ENCODE results near the gene PPCS. TPM values are rescaled to one million over a fixed set of nuclear protein-coding genes. Genes with fewer than 3 reads are reported as not detected.
"Not testable (repeated sequence)": the region's sequence is repeated elsewhere in the genome, so short reads cannot be mapped to it uniquely, and the experiment has no call there.

PPCS gene
- total RNA-seq, 3 donors from 2014 or later = 67.8 to 89.3 (median 77.0) TPM

DNA sequence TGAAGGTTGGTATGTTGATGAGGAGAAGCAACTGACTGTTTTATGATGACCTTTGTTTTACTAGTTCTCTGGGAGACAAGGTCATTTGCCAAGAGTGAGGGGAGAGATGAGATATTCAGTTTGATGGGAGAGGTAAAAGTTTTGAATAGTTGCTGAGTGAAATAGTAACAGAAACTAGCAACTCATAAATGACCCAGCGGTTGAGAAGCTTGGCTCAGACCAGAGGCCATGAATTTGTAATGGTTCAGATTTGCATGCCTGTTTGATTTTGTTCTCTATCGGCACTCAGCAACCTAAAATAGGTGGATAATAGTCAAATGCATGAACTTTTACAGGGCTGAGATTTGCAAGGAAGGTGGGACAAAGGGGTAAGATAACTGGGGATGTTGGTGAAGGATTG, 13.4 kb downstream of the PPCS start:
- H3K4me3 ChIP-seq = no peak overlapping the region
- TF ChIP-seq POLR2A (IDR thresholded peaks at IDR 0.05) (no peak), POLR2AphosphoS5 (IDR thresholded peaks at IDR 0.05) (no peak)
- TF ChIP-seq, protein P1, sequence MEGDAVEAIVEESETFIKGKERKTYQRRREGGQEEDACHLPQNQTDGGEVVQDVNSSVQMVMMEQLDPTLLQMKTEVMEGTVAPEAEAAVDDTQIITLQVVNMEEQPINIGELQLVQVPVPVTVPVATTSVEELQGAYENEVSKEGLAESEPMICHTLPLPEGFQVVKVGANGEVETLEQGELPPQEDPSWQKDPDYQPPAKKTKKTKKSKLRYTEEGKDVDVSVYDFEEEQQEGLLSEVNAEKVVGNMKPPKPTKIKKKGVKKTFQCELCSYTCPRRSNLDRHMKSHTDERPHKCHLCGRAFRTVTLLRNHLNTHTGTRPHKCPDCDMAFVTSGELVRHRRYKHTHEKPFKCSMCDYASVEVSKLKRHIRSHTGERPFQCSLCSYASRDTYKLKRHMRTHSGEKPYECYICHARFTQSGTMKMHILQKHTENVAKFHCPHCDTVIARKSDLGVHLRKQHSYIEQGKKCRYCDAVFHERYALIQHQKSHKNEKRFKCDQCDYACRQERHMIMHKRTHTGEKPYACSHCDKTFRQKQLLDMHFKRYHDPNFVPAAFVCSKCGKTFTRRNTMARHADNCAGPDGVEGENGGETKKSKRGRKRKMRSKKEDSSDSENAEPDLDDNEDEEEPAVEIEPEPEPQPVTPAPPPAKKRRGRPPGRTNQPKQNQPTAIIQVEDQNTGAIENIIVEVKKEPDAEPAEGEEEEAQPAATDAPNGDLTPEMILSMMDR (IDR thresholded peaks at IDR 0.05) = no peak
- H3K4me1 ChIP-seq = no peaks in the 10 kb centered on the region
- no peaks in the 10 kb centered on the region for H3K27me3 ChIP-seq
- H3K36me3 ChIP-seq = no peaks in the 10 kb centered on the region
- intact Hi-C loops (cut with DNase I; ENCODE audit: low total_unique reads) = loop anchor here (5.0 kb wide), 2 partner anchors 122 to 807 kb away; no protein-coding TSS in a partner anchor
- H3K27ac ChIP-seq = no peak overlapping the region
- DNase-seq (ENCODE audit: low spot score in 2 of 2) = no peak
- no peaks in the 10 kb centered on the region for H3K9me3 ChIP-seq

DNA sequence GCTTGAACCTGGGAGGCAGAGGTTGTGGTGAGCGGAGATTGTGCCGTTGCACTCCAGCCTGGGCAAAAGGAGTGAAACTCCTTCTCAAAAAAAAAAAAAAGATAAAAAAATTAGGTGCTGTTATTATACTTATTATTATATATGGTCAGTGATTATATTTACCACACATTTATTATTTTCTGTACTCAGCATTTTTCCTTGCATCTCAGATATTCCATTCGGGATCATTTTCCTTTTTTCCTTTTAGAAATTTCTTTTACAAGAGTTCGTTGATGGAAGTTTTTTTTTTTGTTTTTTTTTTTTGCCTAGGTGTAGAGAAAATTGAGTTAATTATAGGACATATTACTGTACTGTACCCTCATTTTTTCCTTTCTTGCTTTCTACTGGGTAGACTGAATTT, 20.3 kb downstream of the PPCS start:
- TF ChIP-seq POLR2AphosphoS5 (IDR thresholded peaks at IDR 0.05) (no peak), POLR2A (IDR thresholded peaks at IDR 0.05) (no peak)
- TF ChIP-seq, protein P1 (IDR thresholded peaks at IDR 0.05) = no peak
- Histone ChIP-seq H3K4me1 (no peaks in the 10 kb centered on the region), H3K27me3 (no peaks in the 10 kb centered on the region), H3K36me3 (no peaks in the 10 kb centered on the region), H3K4me3 (no peak overlapping the region), H3K9me3 (no peaks in the 10 kb centered on the region), H3K27ac (no peak overlapping the region)
- no peak for DNase-seq (ENCODE audit: low spot score in 2 of 2)
- intact Hi-C loops (cut with DNase I; ENCODE audit: low total_unique reads) = no loop called here

DNA sequence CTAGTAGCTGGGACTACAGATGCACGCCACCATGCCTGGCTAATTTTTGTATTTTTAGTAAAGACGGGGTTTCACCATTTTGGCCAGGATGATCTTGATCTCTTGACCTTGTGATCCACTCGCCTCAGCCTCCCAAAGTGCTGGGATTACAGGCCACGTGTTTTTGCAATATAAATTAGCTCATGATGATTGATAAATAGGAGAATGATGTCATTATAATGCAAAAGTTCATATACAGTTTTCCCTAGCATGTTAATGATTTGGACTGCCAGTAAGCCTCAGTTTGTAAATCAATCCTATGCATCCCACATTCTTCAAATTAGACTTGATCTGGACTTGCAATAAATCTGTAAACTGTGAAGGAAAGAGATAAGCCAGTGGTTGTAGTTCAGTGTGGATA, 21.0 kb downstream of the PPCS start:
- intact Hi-C loops (cut with DNase I; ENCODE audit: low total_unique reads); H3K9me3 ChIP-seq; H3K4me1 ChIP-seq; H3K36me3 ChIP-seq; H3K4me3 ChIP-seq; H3K27ac ChIP-seq; H3K27me3 ChIP-seq; DNase-seq (ENCODE audit: low spot score in 2 of 2): not testable (repeated sequence)

DNA sequence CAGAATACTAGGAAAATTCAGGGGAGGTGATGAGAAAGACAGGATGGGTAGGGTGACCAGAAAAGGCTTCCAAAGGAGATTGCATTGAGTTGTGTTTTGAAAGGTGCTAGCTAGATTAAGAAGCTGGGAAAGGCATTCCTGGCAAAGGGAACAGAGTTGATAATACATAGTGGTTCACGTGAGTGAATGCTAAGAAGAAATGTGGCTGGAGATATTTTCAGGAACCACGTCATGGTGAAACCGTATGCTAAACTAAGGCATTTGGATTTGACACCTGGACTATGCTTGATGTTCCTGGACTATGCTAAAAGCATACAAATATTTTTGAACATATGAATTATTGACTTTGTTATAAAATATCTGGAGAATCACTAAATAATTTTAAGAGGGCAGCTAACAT, 21.4 kb downstream of the PPCS start:
- H3K9me3 ChIP-seq = no peaks in the 10 kb centered on the region
- DNase-seq (ENCODE audit: low spot score in 2 of 2) = no peak
- no peaks in the 10 kb centered on the region for H3K36me3 ChIP-seq
- intact Hi-C loops (cut with DNase I; ENCODE audit: low total_unique reads) = no loop called here
- TF ChIP-seq POLR2A (IDR thresholded peaks at IDR 0.05) = no peak
- TF ChIP-seq, protein P1 (IDR thresholded peaks at IDR 0.05) = no peak
- no peaks in the 10 kb centered on the region for H3K4me1 ChIP-seq
- H3K27me3 ChIP-seq = no peaks in the 10 kb centered on the region
- no peak overlapping the region for H3K4me3 ChIP-seq
- H3K27ac ChIP-seq = no peak overlapping the region

DNA sequence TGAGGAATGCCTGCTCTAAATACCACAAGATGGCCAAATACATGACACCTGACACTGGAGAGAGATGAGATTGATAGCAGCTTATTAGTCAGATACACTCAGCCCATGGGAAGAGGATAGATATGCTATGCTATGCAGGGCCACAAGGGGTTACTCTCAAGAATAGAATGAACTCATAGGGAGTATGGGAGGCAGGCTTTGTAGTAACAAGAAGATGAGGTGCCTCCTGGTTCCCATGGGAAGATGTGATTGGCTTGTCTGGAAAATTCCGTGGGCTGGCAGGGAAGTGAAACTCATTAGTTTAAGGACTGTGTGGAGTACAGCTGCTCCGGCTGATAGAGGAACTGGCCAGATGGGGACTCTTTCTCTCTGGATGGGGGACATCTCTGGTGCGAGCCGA, 23.3 kb downstream of the PPCS start:
- intact Hi-C loops (cut with DNase I; ENCODE audit: low total_unique reads) = no loop called here
- no peak for DNase-seq (ENCODE audit: low spot score in 2 of 2)
- Histone ChIP-seq H3K36me3 (peaks cover 5% of the 10 kb centered on the region), H3K4me3 (no peak overlapping the region), H3K4me1 (no peaks in the 10 kb centered on the region), H3K27me3 (no peaks in the 10 kb centered on the region), H3K27ac (no peak overlapping the region), H3K9me3 (no peaks in the 10 kb centered on the region)
- TF ChIP-seq POLR2AphosphoS5 (IDR thresholded peaks at IDR 0.05) (no peak), POLR2A (IDR thresholded peaks at IDR 0.05) (no peak)
- TF ChIP-seq, protein P1 (IDR thresholded peaks at IDR 0.05) = no peak

DNA sequence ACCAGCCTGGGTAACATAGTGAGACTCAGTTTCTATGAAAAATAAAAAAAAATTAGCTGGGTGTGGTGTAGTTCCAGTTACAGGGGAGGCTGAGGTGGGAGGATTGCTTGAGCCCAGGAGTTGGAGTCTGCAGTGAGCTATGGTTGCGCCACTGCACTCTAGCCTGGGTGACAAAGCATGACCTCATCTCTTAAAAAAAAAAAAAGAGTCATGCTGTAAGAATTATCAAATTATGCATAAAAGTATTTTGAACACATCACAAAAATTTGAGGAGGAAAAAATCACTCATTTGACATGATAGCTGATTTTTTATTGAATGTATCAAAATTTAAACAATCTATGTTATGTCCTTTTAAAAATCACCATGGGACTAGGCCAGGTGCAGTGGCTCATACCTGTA, 24.6 kb downstream of the PPCS start:
- TF ChIP-seq, protein P1 (IDR thresholded peaks at IDR 0.05) = no peak
- no peaks in the 10 kb centered on the region for H3K9me3 ChIP-seq
- intact Hi-C loops (cut with DNase I; ENCODE audit: low total_unique reads) = no loop called here
- no peak overlapping the region for H3K27ac ChIP-seq
- no peak for DNase-seq (ENCODE audit: low spot score in 2 of 2)
- H3K36me3 ChIP-seq = peaks cover 5% of the 10 kb centered on the region
- H3K27me3 ChIP-seq = no peaks in the 10 kb centered on the region
- H3K4me1 ChIP-seq = no peaks in the 10 kb centered on the region
- no peak overlapping the region for H3K4me3 ChIP-seq
